ENCODE results near the gene KCTD16. TPM values are rescaled to one million over a fixed set of nuclear protein-coding genes. Genes with fewer than 3 reads are reported as not detected.

Gene KCTD16
- total and polyA plus RNA-seq, 10 donors, result under 0.01 to 0.24 (median 0.17) TPM

DNA sequence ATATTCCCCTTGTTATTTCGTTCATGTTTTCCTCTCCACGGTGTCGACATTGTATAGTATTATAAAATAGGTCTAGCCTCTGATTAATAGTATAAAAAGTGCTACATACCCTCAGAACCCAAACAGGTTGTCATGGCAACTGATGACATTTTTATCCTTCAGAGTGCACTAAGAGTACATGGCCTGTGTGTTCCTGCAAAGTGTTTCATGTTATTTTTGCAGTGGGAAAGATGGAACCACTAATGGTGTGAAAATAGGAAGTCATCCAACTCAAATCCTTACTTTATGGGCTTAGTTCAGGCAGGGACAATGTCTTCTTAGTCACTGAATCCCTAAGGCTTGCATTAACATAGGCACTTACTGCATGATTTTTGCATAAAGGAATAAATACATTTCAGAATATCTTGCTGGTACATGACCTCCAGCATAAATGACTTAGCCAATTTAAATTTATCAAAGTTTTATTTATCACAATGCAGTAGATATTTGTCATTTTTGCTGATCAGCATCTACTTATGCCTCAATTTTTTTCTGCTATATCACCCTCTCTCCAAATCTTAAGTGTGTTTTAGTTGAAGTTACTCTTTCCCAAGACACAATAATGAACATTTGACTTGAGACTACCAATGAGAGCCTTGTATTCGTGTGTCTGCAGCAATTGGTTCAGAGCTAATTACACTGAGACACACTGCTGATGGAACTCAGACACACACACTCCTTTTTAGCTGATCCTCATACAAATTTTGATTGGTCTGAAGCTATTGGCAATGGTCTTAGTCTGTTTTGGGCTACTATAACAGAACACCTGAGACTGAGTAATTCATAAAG lies 243.7 kb downstream of the KCTD16 start:
- Histone ChIP-seq H3K27me3 (replicated peaks in 1 of 7) (no peaks in the 10 kb centered on the region), H3K4me1 (no peaks in the 10 kb centered on the region), H3K36me3 (no peaks in the 10 kb centered on the region), H3K9me3 (peaks cover 0 to 16% (median 0%) of the 10 kb centered on the region in 8 donors), H3K27ac (no peak overlapping the region), H3K4me3 (no peak overlapping the region)
- intact Hi-C loops (cut with DNase I; ENCODE audit: low total_unique reads), result no loop called here
- no peak for DNase-seq
- WGBS, 5 donors, result 55 to 88% (median 75%) methylated on average over 4 of the region's 4 CpGs
- TF ChIP-seq POLR2AphosphoS5 (IDR thresholded peaks at IDR 0.05), result no peak
- TF ChIP-seq, protein P1, sequence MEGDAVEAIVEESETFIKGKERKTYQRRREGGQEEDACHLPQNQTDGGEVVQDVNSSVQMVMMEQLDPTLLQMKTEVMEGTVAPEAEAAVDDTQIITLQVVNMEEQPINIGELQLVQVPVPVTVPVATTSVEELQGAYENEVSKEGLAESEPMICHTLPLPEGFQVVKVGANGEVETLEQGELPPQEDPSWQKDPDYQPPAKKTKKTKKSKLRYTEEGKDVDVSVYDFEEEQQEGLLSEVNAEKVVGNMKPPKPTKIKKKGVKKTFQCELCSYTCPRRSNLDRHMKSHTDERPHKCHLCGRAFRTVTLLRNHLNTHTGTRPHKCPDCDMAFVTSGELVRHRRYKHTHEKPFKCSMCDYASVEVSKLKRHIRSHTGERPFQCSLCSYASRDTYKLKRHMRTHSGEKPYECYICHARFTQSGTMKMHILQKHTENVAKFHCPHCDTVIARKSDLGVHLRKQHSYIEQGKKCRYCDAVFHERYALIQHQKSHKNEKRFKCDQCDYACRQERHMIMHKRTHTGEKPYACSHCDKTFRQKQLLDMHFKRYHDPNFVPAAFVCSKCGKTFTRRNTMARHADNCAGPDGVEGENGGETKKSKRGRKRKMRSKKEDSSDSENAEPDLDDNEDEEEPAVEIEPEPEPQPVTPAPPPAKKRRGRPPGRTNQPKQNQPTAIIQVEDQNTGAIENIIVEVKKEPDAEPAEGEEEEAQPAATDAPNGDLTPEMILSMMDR (IDR thresholded peaks at IDR 0.05 in 8 of 11, conservative IDR thresholded peaks at IDR 0.05 in 3 of 11), result no peak
- no peak for TF ChIP-seq POLR2A (IDR thresholded peaks at IDR 0.05)

DNA sequence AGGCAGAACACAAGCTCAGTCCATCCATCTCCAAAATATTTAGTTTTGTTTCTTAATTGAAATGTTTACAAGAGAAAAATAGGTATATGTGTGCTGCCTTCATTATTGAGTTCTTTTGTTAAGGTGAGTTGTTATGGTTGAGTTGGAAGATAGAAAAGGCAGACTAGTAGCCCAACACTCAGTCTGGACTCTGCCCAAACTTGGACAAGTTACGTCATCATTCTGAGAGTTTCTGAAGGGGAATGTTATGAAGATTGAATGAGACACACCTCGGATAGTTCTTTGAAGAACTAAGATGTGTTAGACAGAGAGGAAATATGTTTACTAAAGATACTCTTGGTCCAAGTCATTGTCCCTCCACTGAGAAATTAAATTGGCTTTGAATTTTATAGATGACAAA lies 245.5 kb downstream of the KCTD16 start:
- intact Hi-C loops (cut with DNase I; ENCODE audit: low total_unique reads), result no loop called here
- H3K4me1 ChIP-seq, result no peaks in the 10 kb centered on the region
- H3K4me3 ChIP-seq, result no peak overlapping the region
- H3K9me3 ChIP-seq, result peaks cover 0 to 16% (median 0%) of the 10 kb centered on the region in 8 donors
- no peak for DNase-seq
- H3K27me3 ChIP-seq (replicated peaks in 1 of 7), result no peaks in the 10 kb centered on the region
- no peak for TF ChIP-seq POLR2A (IDR thresholded peaks at IDR 0.05)
- TF ChIP-seq, protein P1 (IDR thresholded peaks at IDR 0.05 in 8 of 11, conservative IDR thresholded peaks at IDR 0.05 in 3 of 11), result no peak
- TF ChIP-seq POLR2AphosphoS5 (IDR thresholded peaks at IDR 0.05), result no peak
- no peak overlapping the region for H3K27ac ChIP-seq
- WGBS, 5 donors, result 72 to 88% (median 75%) methylated on average over 2 of the region's 2 CpGs
- no peaks in the 10 kb centered on the region for H3K36me3 ChIP-seq

DNA sequence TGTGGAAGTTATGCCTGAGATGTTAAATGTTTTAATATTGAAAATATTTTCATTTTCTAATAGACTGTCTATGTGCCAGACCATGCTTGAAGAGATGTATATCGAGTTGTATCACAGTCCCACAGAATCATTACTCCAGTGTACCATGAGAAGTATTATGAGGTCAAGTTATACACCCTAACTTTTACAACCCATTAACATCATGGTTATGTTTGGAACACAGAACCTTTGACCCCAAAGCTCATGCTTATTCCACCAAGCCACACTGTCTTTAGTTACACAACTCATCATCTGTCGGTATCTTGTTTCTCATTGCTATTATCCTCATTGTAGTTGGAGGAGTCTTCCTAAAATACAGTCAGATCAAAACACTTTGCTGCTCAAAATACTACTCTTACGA lies 248.0 kb downstream of the KCTD16 start:
- no peak for TF ChIP-seq POLR2A (IDR thresholded peaks at IDR 0.05)
- TF ChIP-seq, protein P1 (IDR thresholded peaks at IDR 0.05 in 8 of 11, conservative IDR thresholded peaks at IDR 0.05 in 3 of 11), result no peak
- no peak for TF ChIP-seq POLR2AphosphoS5 (IDR thresholded peaks at IDR 0.05)
- intact Hi-C loops (cut with DNase I; ENCODE audit: low total_unique reads), result no loop called here
- Histone ChIP-seq H3K9me3 (peaks cover 0 to 16% (median 0%) of the 10 kb centered on the region in 8 donors), H3K4me1 (no peaks in the 10 kb centered on the region), H3K4me3 (no peak overlapping the region), H3K27ac (no peak overlapping the region), H3K27me3 (replicated peaks in 1 of 7) (no peaks in the 10 kb centered on the region), H3K36me3 (no peaks in the 10 kb centered on the region)
- DNase-seq, result no peak
- 84 to 92% (median 89%) methylated on average over 3 of the region's 3 CpGs for WGBS, 5 donors

DNA sequence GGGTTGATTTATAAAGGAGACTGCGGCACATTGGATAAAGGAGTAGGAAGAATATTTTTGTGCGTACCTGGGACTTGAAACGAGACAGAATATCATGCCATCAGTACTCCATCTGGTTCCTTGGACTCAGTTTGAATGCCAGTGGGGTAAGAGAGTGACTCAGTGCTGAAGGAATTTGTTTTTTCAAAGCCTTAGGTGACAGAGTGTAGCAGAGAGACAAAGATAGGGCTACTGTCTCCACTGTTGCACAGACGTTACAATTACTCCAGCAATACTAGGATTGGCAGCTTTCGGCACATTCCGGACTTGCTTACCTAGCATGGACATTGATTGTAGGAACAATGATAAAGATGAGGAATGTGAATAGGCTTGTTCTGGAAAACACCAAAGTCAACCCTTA lies 250.7 kb downstream of the KCTD16 start:
- H3K36me3 ChIP-seq, result no peaks in the 10 kb centered on the region
- DNase-seq, result no peak
- peaks cover 0 to 16% (median 0%) of the 10 kb centered on the region in 8 donors for H3K9me3 ChIP-seq
- TF ChIP-seq POLR2A (IDR thresholded peaks at IDR 0.05) (no peak), POLR2AphosphoS5 (IDR thresholded peaks at IDR 0.05) (no peak)
- TF ChIP-seq, protein P1 (IDR thresholded peaks at IDR 0.05 in 8 of 11, conservative IDR thresholded peaks at IDR 0.05 in 3 of 11), result no peak
- H3K27me3 ChIP-seq (replicated peaks in 1 of 7), result no peaks in the 10 kb centered on the region
- H3K27ac ChIP-seq, result no peak overlapping the region
- no peak overlapping the region for H3K4me3 ChIP-seq
- intact Hi-C loops (cut with DNase I; ENCODE audit: low total_unique reads), result no loop called here
- H3K4me1 ChIP-seq, result no peaks in the 10 kb centered on the region
- 81 to 94% (median 84%) methylated on average over 6 of the region's 6 CpGs for WGBS, 5 donors
